22Rv1 (cell line): Measurements from ENCODE around the gene SREBF1.
A peak's percentile ranks its signal among the peaks of the same experiment; 100 is the strongest.

Source experiments
- H3K27ac ChIP-seq: fragments of 450-650 bp; 2 replicates; pipeline ENCODE4 v1.5.1; 2017
- ZFX ChIP-seq: fragments of 450-650 bp; IDR thresholded peaks from 2 replicates; pipeline ENCODE4 v1.6.1; 2017; ENCODE audit warnings: antibody characterized with exemption, borderline replicate concordance
- TF ChIP-seq, protein P1 (sequence below): fragments of 450-650 bp; IDR thresholded peaks from 2 replicates; pipeline ENCODE4 v1.5.1; 2017; ENCODE audit warnings: mild to moderate bottlenecking

Gene SREBF1

DNA sequence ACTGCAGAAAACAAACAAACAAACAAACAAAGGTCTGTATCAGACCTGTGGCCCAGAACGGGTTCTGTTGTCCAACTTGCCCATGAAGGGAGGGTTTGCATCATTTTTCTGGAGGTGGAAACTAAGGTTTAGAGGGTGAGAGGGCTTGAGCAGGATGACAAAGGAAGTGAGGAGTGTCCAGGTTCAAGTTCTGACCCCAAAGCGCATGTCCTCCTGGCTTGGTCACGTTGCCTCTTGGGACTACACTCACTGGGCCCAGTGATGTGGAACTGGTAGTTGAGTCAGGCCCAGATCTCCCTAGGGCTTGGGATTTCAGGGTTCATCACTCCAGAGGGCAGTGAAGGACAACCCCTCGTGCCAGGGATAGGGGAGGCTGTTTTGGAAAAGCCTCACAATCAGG, 1.8 kb downstream of the SREBF1 start:
- TF ChIP-seq, protein P1, sequence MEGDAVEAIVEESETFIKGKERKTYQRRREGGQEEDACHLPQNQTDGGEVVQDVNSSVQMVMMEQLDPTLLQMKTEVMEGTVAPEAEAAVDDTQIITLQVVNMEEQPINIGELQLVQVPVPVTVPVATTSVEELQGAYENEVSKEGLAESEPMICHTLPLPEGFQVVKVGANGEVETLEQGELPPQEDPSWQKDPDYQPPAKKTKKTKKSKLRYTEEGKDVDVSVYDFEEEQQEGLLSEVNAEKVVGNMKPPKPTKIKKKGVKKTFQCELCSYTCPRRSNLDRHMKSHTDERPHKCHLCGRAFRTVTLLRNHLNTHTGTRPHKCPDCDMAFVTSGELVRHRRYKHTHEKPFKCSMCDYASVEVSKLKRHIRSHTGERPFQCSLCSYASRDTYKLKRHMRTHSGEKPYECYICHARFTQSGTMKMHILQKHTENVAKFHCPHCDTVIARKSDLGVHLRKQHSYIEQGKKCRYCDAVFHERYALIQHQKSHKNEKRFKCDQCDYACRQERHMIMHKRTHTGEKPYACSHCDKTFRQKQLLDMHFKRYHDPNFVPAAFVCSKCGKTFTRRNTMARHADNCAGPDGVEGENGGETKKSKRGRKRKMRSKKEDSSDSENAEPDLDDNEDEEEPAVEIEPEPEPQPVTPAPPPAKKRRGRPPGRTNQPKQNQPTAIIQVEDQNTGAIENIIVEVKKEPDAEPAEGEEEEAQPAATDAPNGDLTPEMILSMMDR: no peak
- no peak for TF ChIP-seq ZFX
- H3K27ac ChIP-seq: no peak overlapping the region

DNA sequence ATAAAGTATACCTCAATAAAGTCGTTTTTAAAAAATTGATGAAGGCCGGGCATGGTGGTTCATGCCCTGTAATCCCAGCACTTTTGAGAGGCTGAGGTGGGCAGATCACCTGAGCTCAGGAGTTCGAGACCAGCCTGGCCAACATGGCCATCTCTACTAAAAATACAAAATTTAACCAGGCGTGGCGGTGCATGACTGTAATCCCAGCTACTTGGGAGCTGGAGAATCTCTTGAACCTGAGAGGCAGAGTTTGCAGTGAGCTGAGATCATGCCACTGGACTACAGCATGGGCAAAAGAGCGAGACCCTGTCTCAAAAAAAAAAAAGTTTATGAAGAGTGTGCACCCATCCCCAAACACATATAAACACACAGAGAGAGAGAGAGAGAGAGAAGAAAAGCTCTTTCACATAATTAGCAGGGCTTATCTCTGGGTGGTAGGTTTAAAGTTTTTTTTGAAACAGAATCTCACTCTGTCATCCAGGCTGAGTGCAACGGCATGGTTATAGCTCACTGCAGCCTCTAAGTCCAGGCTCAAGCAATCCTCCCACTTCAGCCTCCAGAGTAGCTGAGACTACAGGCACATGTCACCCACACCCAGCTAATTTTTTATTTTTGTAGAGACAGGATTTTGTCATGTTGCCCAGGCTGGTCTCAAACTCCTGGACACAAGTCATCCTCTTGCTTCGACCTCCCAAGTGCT, 3.0 kb downstream of the SREBF1 start:
- H3K27ac ChIP-seq: peak overlapping the region; percentile 12; the same call in 1 of the 2 replicates

DNA sequence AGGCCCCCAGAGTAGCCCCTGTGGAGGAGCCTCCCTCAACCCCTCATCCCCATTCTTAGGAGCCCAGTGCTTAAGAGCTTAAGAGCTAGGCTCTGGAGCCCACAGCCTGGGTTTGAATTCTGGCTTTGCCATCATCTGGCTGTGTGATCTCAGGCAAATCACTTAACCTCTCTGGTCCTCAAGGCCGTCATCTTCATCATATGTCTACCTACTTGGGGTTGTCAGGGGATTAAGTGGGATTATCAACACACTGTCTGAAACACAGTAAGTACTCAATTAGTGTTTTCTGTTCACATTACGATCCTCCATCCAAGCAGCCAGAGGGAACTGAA, 4.8 kb downstream of the SREBF1 start:
- TF ChIP-seq, protein P1: no peak
- no peak for TF ChIP-seq ZFX
- no peak overlapping the region for H3K27ac ChIP-seq

More for the DNA sequence above, 3.0 kb downstream of the SREBF1 start:
- TF ChIP-seq, protein P1: no peak
- no peak for TF ChIP-seq ZFX

DNA sequence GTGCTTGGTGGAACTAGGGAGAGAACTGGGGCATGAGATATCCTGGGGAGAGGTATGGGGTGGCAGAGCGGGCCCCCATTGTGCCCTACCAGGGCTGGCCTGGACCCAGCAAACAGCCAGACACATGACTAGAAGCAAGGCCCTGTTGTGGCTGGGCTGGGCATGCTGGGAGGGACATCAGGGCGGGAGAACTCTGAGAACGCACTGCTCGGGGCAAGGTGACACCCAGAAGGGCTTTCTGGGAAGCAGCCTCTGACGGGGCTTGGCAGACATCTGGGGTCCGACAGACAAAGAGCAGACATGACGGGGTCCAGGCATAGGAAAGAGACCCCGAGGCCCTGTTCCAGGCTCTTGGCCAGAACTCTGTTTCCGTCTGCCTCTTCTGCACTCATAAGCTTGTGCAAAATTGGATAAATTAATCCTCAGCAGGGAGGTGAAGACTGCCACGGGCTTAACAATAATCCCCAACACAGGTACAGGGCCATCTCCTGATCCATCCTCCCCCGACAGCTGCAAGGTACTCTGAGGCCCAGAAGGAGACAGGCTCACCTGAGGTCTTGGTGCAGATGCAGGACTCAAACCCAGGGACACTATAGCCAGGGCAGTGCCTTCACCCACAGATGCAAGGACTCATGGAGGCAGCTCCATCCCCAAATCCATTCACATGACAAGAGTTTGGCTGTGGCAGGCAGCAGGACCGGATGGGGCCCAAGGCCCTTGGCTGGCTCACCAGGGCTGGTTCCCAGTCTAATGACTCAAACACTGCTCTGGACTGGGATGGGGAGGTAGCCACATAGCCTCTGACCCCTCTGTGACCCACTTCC, 5.4 kb downstream of the SREBF1 start:
- no peak overlapping the region for H3K27ac ChIP-seq
- TF ChIP-seq, protein P1: no peak
- no peak for TF ChIP-seq ZFX

DNA sequence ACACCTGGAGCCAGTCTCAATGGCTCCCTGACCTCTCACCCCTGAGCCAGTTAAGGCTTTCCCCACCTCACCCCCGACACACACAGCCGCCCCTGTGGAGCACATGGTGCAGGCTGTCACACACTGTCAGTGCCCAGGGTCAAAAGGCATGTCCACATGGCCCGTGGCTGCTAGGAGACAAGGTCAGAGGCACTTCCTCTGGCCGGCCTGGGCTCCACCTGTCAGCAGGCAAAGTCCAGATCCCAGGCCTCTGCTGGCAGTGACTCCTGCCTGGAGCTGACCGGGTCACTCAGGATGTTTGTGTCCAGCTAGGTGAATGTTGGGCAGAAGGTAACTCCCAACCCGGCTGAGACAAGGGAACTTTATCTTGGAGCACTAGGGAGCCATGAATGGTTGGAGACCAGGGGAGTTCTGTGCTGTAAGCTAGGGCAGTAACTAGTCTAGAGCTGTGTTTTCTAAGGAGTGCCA, 6.0 kb downstream of the SREBF1 start:
- peak overlapping the region; percentile 52 for H3K27ac ChIP-seq
- TF ChIP-seq, protein P1: no peak
- TF ChIP-seq ZFX: no peak

DNA sequence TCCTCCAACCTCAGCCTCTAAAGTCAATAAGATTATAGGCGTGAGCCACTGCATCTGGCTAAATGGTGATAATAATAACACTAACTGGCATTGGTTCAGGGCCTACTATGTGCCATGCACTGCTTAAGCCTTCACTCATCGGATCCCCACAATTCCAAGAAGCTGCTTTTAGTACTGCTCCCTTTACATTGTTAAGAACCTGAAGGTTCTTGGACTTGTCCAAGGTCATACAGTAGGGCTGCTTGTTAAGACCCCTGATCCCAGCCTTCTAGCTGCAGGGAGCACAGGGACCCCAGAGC, 6.6 kb downstream of the SREBF1 start:
- TF ChIP-seq ZFX: no peak
- TF ChIP-seq, protein P1: no peak
- H3K27ac ChIP-seq: peak overlapping the region; percentile 52

DNA sequence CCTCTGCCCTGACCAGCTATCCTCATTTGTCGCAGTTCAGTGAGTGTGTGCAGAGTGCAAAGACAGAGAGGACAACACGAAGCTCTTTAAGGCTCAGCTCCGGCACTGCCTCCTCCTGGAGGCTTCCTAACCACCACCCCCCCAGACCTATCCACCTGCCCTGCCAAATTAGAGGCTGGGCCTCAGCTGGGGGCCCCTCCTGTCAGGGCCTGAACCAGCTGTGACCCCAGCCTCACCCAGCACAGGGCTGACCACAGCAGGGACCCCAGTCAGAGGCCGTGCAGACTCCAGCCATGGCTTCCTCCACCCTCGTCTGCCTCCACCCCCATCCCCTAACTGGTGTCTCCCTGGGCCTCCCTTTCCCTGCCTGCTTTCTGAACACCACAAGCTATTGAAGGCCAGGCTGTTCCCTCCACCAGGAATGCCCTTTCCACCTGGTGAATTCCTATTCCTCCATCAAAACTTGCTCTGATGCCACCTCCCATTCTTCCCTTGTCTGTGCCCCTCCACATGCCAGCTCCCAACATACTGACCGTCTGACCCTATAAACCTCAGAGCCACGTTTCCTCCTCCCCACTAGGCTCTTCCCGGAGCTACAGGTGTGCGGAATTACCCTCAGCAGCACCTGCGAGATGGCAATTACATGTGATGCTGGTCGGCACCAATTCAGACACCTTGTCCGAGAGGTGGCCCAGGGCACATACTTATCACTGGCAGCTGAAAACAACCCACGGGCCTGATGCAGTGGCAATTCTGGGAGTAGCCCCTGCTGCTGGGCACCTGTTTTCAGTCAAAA, 8.8 kb downstream of the SREBF1 start:
- peak overlapping the region; percentile 89 for H3K27ac ChIP-seq
- TF ChIP-seq ZFX: no peak
- TF ChIP-seq, protein P1: no peak
